HCT116 (cell line): Measurements from ENCODE around the gene SMC6. TPM values are rescaled to one million over a fixed set of nuclear protein-coding genes. Genes with fewer than 3 reads are reported as not detected.

ENCODE experiments used
- ATAC-seq: fragments of 200-7000 bp; cut with Tn5 transposase; 2 replicates; pipeline ENCODE4 v1.9.1; 2020; ENCODE audit warnings: mild to moderate bottlenecking, moderate library complexity
- BruUV-seq: library from RNA; stranded (reverse); fragments of 400-500 nt; replicated peaks from 2 replicates; lab custom pipeline; 2021; lab: Mats Ljungman, UMichigan
- CTCF ChIA-PET: fragments of 300-600 bp; sonication (Branson Sonifier 250); formaldehyde crosslinking; loops from one replicate; lab custom pipeline; 2021; ENCODE audit warnings: antibody characterized with exemption; lab: Charles Lee
- POLR2A ChIA-PET: fragments of 300-600, 350-600 bp; sonication (Branson Sonifier 250); formaldehyde crosslinking; loops from one replicate; lab custom pipeline; 2021; ENCODE audit warnings: antibody characterized with exemption; lab: Charles Lee
- RAD21 ChIA-PET, 2 experiments: fragments of 300-600 bp; sonication (Branson Sonifier 250); formaldehyde crosslinking; loops; one replicate each; lab custom pipeline; 2023; ENCODE audit warnings: low total read pairs in 2 of 2; ENCODE audit not compliant: uncharacterized antibody in 2 of 2, unreplicated experiment in 2 of 2, low non-redundant PET in 1 of 2; lab: Charles Lee
- DNase-seq: peaks from one replicate; pipeline ENCODE4 v3.0.0-alpha.2; 2010; ENCODE audit warnings: low read depth, low spot score
- H2AFZ ChIP-seq: fragments of 200-600 bp; shearing (Covaris generic), sonication (generic); 2 replicates; pipeline ENCODE4 v1.6.1; 2017; ENCODE audit warnings: low read depth, mixed run types, mixed read lengths, antibody characterized with exemption, low read length; ENCODE audit not compliant: poor library complexity, severe bottlenecking
- H3K27ac ChIP-seq: 2 replicates; pipeline ENCODE4 v1.5.1; 2012; ENCODE audit warnings: low read depth, low read length
- H3K27me3 ChIP-seq: fragments of 200-600 bp; sonication (generic); 2 replicates; pipeline ENCODE4 v1.6.1; 2016; ENCODE audit warnings: mixed run types, low read length, mixed read lengths; ENCODE audit not compliant: insufficient read depth
- H3K36me3 ChIP-seq, 2 experiments: fragments of 200-500 bp in 1 of 2; fragments of 200-600 bp in 1 of 2; sonication (Bioruptor generic) in 1 of 2; sonication (generic) in 1 of 2; 2 replicates each; pipeline versions ENCODE4 v1.5.1 to v1.6.1; 2014 to 2016; ENCODE audit warnings: low read length in 2 of 2, inconsistent platforms in 1 of 2, mixed read lengths in 1 of 2, mixed run types in 1 of 2; ENCODE audit not compliant: insufficient read depth in 2 of 2, control insufficient read depth in 1 of 2
- H3K4me1 ChIP-seq, 2 experiments: fragments of 200-600 bp in 1 of 2; sonication (generic) in 1 of 2; 2 replicates each; pipeline versions ENCODE4 v1.5.1 to v1.6.1; 2012 to 2017; ENCODE audit warnings: low read length in 2 of 2, inconsistent platforms in 1 of 2, mild to moderate bottlenecking in 1 of 2, mixed read lengths in 1 of 2, mixed run types in 1 of 2, moderate library complexity in 1 of 2; ENCODE audit not compliant: insufficient read depth in 2 of 2, control insufficient read depth in 1 of 2
- H3K4me2 ChIP-seq: fragments of 200-600 bp; sonication (generic); 2 replicates; pipeline ENCODE4 v1.6.1; 2017; ENCODE audit warnings: mixed run types, low read length, mixed read lengths
- H3K4me3 ChIP-seq, 2 experiments: fragments of 200-600 bp in 1 of 2; sonication (generic) in 1 of 2; replicated peaks in 1 of 2; 2 replicates each; pipeline ENCODE4 v1.5.1; 2011 to 2016; ENCODE audit warnings: low read length in 2 of 2, control low read depth in 1 of 2, low read depth in 1 of 2, mild to moderate bottlenecking in 1 of 2, mixed read lengths in 1 of 2, mixed run types in 1 of 2
- H3K79me2 ChIP-seq: fragments of 200-600 bp; sonication (generic); 2 replicates; pipeline ENCODE4 v1.6.1; 2017; ENCODE audit warnings: mild to moderate bottlenecking, mixed run types, low read length, moderate library complexity, mixed read lengths; ENCODE audit not compliant: insufficient read depth
- H3K9ac ChIP-seq: fragments of 200-600 bp; sonication (generic); 2 replicates; pipeline ENCODE4 v1.6.1; 2016; ENCODE audit warnings: low read length, mixed read lengths
- H3K9me2 ChIP-seq: fragments of 200-600 bp; sonication (generic), shearing (Covaris generic); 2 replicates; pipeline ENCODE4 v1.6.1; 2017; ENCODE audit warnings: mixed run types, mild to moderate bottlenecking, moderate library complexity; ENCODE audit not compliant: insufficient read depth
- H3K9me3 ChIP-seq, 2 experiments: fragments of 200-500 bp in 1 of 2; fragments of 200-600 bp in 1 of 2; sonication (Bioruptor generic) in 1 of 2; sonication (generic) in 1 of 2; 2 replicates each; pipeline ENCODE4 v1.6.1; 2014 to 2017; ENCODE audit warnings: low read length in 2 of 2, mixed read lengths in 2 of 2, inconsistent platforms in 1 of 2, low read depth in 1 of 2, mild to moderate bottlenecking in 1 of 2, mixed run types in 1 of 2, moderate library complexity in 1 of 2; ENCODE audit not compliant: control insufficient read depth in 1 of 2, insufficient read depth in 1 of 2
- H4K20me1 ChIP-seq: fragments of 200-600 bp; sonication (generic), shearing (Covaris generic); 2 replicates; pipeline ENCODE4 v1.6.1; 2017; ENCODE audit warnings: mixed run types, mild to moderate bottlenecking, moderate library complexity; ENCODE audit not compliant: insufficient read depth
- ATF3 ChIP-seq: IDR thresholded peaks from 2 replicates; pipeline ENCODE4 v1.6.1; 2012
- CBX3 ChIP-seq: IDR thresholded peaks from 2 replicates; pipeline ENCODE4 v1.6.1; 2012; ENCODE audit warnings: low read depth
- CEBPB ChIP-seq: IDR thresholded peaks from 2 replicates; pipeline ENCODE4 v1.6.1; 2012; ENCODE audit warnings: low read depth
- EGR1 ChIP-seq: IDR thresholded peaks from 2 replicates; pipeline ENCODE4 v1.6.1; 2012; ENCODE audit warnings: low read depth
- ELF1 ChIP-seq: IDR thresholded peaks from 2 replicates; pipeline ENCODE4 v1.6.1; 2012; ENCODE audit warnings: low read depth, borderline replicate concordance
- POLR2A ChIP-seq: IDR thresholded peaks from 2 replicates; pipeline ENCODE4 v1.7.0; 2011; ENCODE audit warnings: borderline replicate concordance; ENCODE audit not compliant: insufficient read depth, insufficient read length; ENCODE audit errors: extremely low read depth
- POLR2AphosphoS5 ChIP-seq: IDR thresholded peaks from 2 replicates; pipeline ENCODE4 v1.6.1; 2011; ENCODE audit warnings: mild to moderate bottlenecking, low read depth, low read length, moderate library complexity
- SP1 ChIP-seq: IDR thresholded peaks from 2 replicates; pipeline ENCODE4 v1.6.1; 2012; ENCODE audit warnings: low read depth
- ZFX ChIP-seq: fragments of 450-650 bp; IDR thresholded peaks from 2 replicates; pipeline ENCODE4 v1.6.1; 2017
- ZNF274 ChIP-seq: fragments of 200-500 bp; sonication (Bioruptor generic); IDR thresholded peaks from 2 replicates; pipeline ENCODE4 v1.6.1; 2014; ENCODE audit warnings: mild to moderate bottlenecking, low read depth, low read length, inconsistent platforms
- intact Hi-C: fragments of 100-400 bp; cut with micrococcal nuclease; formaldehyde crosslinking; loops from 2 replicates; pipeline ENCODE4 v1.10.0; 2022
- total RNA-seq: library from RNA; stranded (reverse); gene quantifications from one replicate; pipeline ENCODE4 v1.2.1, GENCODE V29; 2021; ENCODE audit not compliant: unreplicated experiment

SMC6 gene
- total RNA-seq, 1 experiment from 2014 or later, result 26.4 TPM

GRCh38 chr2:17688600-17688999 is 65.0 kb downstream of the SMC6 start (continued):
- no peak for TF ChIP-seq ATF3
- TF ChIP-seq POLR2A, result no peak
- TF ChIP-seq EGR1, result no peak
- TF ChIP-seq POLR2AphosphoS5, result no peak
- TF ChIP-seq ZFX, result no peak
- TF ChIP-seq SP1, result no peak
- TF ChIP-seq ELF1, result no peak
- no peak for TF ChIP-seq ZNF274

DNA sequence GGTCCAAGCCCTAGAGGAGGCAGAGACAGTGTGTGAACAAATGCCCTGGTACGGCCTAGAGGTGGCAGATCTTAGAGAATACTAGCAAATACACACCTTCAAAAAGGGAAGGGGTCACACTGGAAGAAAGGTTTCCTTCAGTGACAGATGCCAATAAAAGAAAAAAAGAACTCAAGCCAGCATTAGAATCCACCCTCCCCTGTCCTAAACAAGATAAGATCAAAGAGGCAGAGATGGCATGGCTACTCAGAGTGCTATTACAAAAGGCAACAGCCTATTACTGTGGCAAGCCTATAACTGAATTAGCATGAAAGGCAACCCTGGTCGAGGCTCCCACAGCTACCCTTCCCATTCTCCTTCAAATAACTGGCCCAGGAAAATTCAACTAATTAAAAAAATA is 69.6 kb downstream of the SMC6 start:
- DNase-seq, result no peak
- H3K9ac ChIP-seq, result no peak overlapping the region
- no peak overlapping the region for H3K27ac ChIP-seq
- H4K20me1 ChIP-seq, result no peaks in the 10 kb centered on the region
- TF ChIP-seq CEBPB (no peak), CBX3 (no peak), EGR1 (no peak)
- H3K4me1 ChIP-seq, result no peaks in the 10 kb centered on the region
- no peaks in the 10 kb centered on the region for H3K9me2 ChIP-seq
- no TSS peak for BruUV-seq
- H3K4me3 ChIP-seq, result no peak overlapping the region
- no peaks in the 10 kb centered on the region for H3K9me3 ChIP-seq
- H3K4me2 ChIP-seq, result no peak overlapping the region
- ChIA-PET CTCF (no interaction called here), POLR2A (no interaction called here), RAD21 (no interaction called here)
- H2AFZ ChIP-seq, result no peak overlapping the region
- no peaks in the 10 kb centered on the region for H3K27me3 ChIP-seq
- no peaks in the 10 kb centered on the region for H3K79me2 ChIP-seq
- ATAC-seq, result no peak
- intact Hi-C loops, result no loop called here
- H3K36me3 ChIP-seq, result peaks cover 2 to 20% of the 10 kb centered on the region in 2 experiments; a peak in 3 of 4 replicates
